Gastroesophageal sphincter (tissue), 2 donors: ENCODE data around the gene TECTA.

ENCODE experiments used
- POLR2A ChIP-seq, 2 donors: fragments of 450-650 bp; IDR thresholded peaks; one replicate each; pipeline ENCODE4 v1.6.1; 2017; ENCODE audit warnings: antibody characterized with exemption in 2 of 2, mild to moderate bottlenecking in 2 of 2, moderate library complexity in 1 of 2
- POLR2AphosphoS5 ChIP-seq: sonication (generic); formaldehyde crosslinking; IDR thresholded peaks from one replicate; pipeline ENCODE4 v1.6.1; 2017; ENCODE audit warnings: antibody characterized with exemption

- TF ChIP-seq POLR2A (IDR thresholded peaks at IDR 0.05) (no peak), POLR2AphosphoS5 (no peak)
Measured at GRCh38 chr11:121082670-121083069, 18.4 kb upstream of the TECTA start.
